AG10803 (cell line): ENCODE data around the gene TCIRG1.

Experiments
- DNase-seq: peaks from one replicate; pipeline ENCODE4 v3.0.0; 2010; ENCODE audit warnings: low read depth
- H3K4me3 ChIP-seq: 2 replicates; pipeline ENCODE4 v1.5.1; 2011; ENCODE audit warnings: mild to moderate bottlenecking, low read length, control low read depth
- TF ChIP-seq, protein P1 (sequence below): conservative IDR thresholded peaks from 2 replicates; pipeline ENCODE4 v1.5.1; 2011; ENCODE audit warnings: mild to moderate bottlenecking, low read length, control low read depth, inconsistent platforms

TCIRG1 gene

DNA sequence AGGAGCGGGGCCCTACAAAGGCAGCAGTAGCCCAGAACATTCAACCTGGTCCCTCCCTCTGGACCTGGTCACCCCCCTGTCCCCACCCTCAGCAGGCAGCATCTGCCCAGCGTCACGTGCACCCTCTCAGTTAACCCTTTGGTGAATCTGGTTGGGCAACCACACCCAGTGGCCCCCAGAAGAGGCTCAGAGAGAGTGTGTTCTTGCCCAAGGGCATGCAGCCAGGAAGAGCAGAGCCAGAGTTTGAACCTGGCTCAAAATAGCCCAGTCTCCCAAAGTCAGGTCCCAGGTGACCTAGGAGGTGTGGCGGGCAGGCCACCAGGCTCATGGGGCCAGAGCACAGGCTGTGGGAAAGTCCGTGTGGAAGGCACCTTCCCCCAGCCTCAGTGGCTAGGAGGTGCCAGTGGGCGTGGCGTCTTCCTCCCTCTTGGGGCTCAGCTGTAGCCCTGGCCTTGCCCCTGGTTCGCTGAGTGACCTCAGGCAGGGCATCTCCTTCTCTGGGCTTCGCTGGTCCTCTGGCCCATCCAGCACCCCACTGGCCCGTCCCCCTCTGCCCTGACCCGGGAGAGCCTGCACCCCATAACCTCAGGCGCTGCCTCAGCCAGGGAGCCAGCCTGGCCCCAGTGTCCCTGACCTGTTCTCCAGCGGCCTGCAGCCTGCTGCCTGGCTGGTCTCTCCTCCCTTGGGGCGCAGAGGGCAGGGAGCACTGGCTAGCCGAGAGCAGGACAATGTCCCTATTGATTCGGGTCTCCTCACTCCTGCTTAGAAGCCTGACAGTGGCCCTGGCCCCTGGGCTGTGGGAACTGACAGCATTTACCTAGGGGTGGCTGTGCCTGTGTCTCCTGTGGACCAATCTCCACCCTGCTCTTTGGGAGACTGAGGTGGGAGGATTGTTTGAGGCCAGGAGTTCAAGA, 21.7 kb upstream of the TCIRG1 start:
- TF ChIP-seq, protein P1, sequence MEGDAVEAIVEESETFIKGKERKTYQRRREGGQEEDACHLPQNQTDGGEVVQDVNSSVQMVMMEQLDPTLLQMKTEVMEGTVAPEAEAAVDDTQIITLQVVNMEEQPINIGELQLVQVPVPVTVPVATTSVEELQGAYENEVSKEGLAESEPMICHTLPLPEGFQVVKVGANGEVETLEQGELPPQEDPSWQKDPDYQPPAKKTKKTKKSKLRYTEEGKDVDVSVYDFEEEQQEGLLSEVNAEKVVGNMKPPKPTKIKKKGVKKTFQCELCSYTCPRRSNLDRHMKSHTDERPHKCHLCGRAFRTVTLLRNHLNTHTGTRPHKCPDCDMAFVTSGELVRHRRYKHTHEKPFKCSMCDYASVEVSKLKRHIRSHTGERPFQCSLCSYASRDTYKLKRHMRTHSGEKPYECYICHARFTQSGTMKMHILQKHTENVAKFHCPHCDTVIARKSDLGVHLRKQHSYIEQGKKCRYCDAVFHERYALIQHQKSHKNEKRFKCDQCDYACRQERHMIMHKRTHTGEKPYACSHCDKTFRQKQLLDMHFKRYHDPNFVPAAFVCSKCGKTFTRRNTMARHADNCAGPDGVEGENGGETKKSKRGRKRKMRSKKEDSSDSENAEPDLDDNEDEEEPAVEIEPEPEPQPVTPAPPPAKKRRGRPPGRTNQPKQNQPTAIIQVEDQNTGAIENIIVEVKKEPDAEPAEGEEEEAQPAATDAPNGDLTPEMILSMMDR = no peak
- no peak overlapping the region for H3K4me3 ChIP-seq
- DNase-seq = no peak

DNA sequence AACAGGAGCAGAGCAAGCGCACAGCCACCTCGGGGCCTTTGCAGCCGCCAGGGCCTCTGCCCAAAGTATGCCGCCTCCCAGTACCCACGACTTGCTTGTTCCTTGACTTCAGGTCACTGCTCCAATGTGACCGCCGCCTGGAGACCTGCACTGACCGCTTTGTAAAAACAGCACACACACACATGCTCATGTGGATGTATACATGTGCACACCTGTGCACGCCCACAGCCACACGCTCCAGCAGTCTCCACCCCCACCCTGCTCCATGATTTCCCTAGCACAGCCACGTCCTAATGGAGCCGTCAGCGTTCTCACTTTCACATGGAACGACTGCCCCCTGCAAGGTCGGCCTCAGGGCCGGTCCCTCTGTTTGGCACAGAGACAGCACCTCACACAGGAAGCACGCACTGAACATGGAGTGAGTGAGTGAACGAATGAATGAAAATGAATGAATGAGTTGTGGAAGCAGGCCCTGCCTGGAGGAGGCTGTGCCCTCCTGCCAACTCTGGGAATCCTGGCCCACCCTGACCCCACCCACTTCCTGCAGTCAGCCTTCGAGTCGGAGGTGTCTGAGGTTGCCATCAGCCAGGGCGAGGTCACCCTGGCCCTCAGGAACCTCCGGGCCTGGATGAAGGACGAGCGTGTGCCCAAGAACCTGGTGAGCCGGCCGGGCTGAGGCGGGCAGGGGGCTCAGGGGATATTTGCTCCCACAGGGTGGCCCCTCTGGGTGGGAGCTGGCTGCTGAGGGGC, 20.7 kb upstream of the TCIRG1 start:
- H3K4me3 ChIP-seq = no peak overlapping the region
- TF ChIP-seq, protein P1 = no peak
- no peak for DNase-seq

GRCh38 chr11:68018730-68019190, 20.1 kb upstream of the TCIRG1 start:
- H3K4me3 ChIP-seq = no peak overlapping the region
- DNase-seq = no peak
- TF ChIP-seq, protein P1 = no peak

- DNase-seq = no peak
- TF ChIP-seq, protein P1 = no peak
- H3K4me3 ChIP-seq = no peak overlapping the region
Observed at GRCh38 chr11:68019486-68019885, 19.3 kb upstream of the TCIRG1 start.

GRCh38 chr11:68020575-68020974, 18.2 kb upstream of the TCIRG1 start:
- DNase-seq = no peak
- no peak overlapping the region for H3K4me3 ChIP-seq
- TF ChIP-seq, protein P1 = peak; percentile 40

GRCh38 chr11:68021167-68021787, 17.5 kb upstream of the TCIRG1 start:
- DNase-seq = no peak
- TF ChIP-seq, protein P1 = no peak; the same call in 1 of the 2 replicates
- H3K4me3 ChIP-seq = no peak overlapping the region
